ENCODE results near the gene VPS13D.

VPS13D gene

GRCh38 chr1:12441414-12442105 lies 211.7 kb downstream of the VPS13D start:
- no peaks in the 10 kb centered on the region for H3K9me3 ChIP-seq (ENCODE audit: severe bottlenecking)
- DNase-seq (ENCODE audit: low spot score) (no peak), ATAC-seq (ENCODE audit: low read depth) (no peak)
- no peaks in the 10 kb centered on the region for H3K27me3 ChIP-seq (ENCODE audit: insufficient read depth, poor library complexity, severe bottlenecking)
- H3K36me3 ChIP-seq (ENCODE audit: low read depth) = no peaks in the 10 kb centered on the region
- H3K4me1 ChIP-seq (ENCODE audit: insufficient read depth, poor library complexity, severe bottlenecking) = peaks cover 21% of the 10 kb centered on the region
- H3K27ac ChIP-seq (ENCODE audit: poor library complexity, severe bottlenecking) = no peak overlapping the region
- H3K4me3 ChIP-seq (ENCODE audit: severe bottlenecking) = no peak overlapping the region
- TF ChIP-seq CTCF (IDR thresholded peaks at IDR 0.05; ENCODE audit: poor library complexity, severe bottlenecking) = no peak

- TF ChIP-seq CTCF (IDR thresholded peaks at IDR 0.05; ENCODE audit: poor library complexity, severe bottlenecking) = no peak
- Histone ChIP-seq H3K4me1 (ENCODE audit: insufficient read depth, poor library complexity, severe bottlenecking) (peaks cover 16% of the 10 kb centered on the region), H3K27ac (ENCODE audit: poor library complexity, severe bottlenecking) (no peak overlapping the region), H3K27me3 (ENCODE audit: insufficient read depth, poor library complexity, severe bottlenecking) (no peaks in the 10 kb centered on the region), H3K4me3 (ENCODE audit: severe bottlenecking) (no peak overlapping the region), H3K36me3 (ENCODE audit: low read depth) (no peaks in the 10 kb centered on the region), H3K9me3 (ENCODE audit: severe bottlenecking) (no peaks in the 10 kb centered on the region)
- DNase-seq (ENCODE audit: low spot score) (no peak), ATAC-seq (ENCODE audit: low read depth) (no peak)
These were observed 212.4 kb downstream of the VPS13D start for GRCh38 chr1:12442217-12442616.

GRCh38 chr1:12443151-12443550 lies 213.3 kb downstream of the VPS13D start:
- Histone ChIP-seq H3K4me1 (ENCODE audit: insufficient read depth, poor library complexity, severe bottlenecking) (peaks cover 7% of the 10 kb centered on the region), H3K36me3 (ENCODE audit: low read depth) (no peaks in the 10 kb centered on the region), H3K4me3 (ENCODE audit: severe bottlenecking) (no peak overlapping the region), H3K27me3 (ENCODE audit: insufficient read depth, poor library complexity, severe bottlenecking) (no peaks in the 10 kb centered on the region), H3K27ac (ENCODE audit: poor library complexity, severe bottlenecking) (no peak overlapping the region), H3K9me3 (ENCODE audit: severe bottlenecking) (no peaks in the 10 kb centered on the region)
- no peak for ATAC-seq (ENCODE audit: low read depth)
- no peak for DNase-seq (ENCODE audit: low spot score)
- TF ChIP-seq CTCF (IDR thresholded peaks at IDR 0.05; ENCODE audit: poor library complexity, severe bottlenecking) = no peak

- no peaks in the 10 kb centered on the region for H3K4me1 ChIP-seq (ENCODE audit: insufficient read depth, poor library complexity, severe bottlenecking)
- H3K27me3 ChIP-seq (ENCODE audit: insufficient read depth, poor library complexity, severe bottlenecking) = no peaks in the 10 kb centered on the region
- H3K27ac ChIP-seq (ENCODE audit: poor library complexity, severe bottlenecking) = no peak overlapping the region
- TF ChIP-seq CTCF (IDR thresholded peaks at IDR 0.05; ENCODE audit: poor library complexity, severe bottlenecking) = no peak
- H3K9me3 ChIP-seq (ENCODE audit: severe bottlenecking) = no peaks in the 10 kb centered on the region
- no peak for DNase-seq (ENCODE audit: low spot score)
- no peaks in the 10 kb centered on the region for H3K36me3 ChIP-seq (ENCODE audit: low read depth)
- no peak for ATAC-seq (ENCODE audit: low read depth)
- H3K4me3 ChIP-seq (ENCODE audit: severe bottlenecking) = no peak overlapping the region
These were observed 214.6 kb downstream of the VPS13D start for GRCh38 chr1:12444329-12444841.

- Histone ChIP-seq H3K4me3 (ENCODE audit: severe bottlenecking) (no peak overlapping the region), H3K9me3 (ENCODE audit: severe bottlenecking) (no peaks in the 10 kb centered on the region), H3K27ac (ENCODE audit: poor library complexity, severe bottlenecking) (no peak overlapping the region), H3K27me3 (ENCODE audit: insufficient read depth, poor library complexity, severe bottlenecking) (no peaks in the 10 kb centered on the region), H3K4me1 (ENCODE audit: insufficient read depth, poor library complexity, severe bottlenecking) (no peaks in the 10 kb centered on the region), H3K36me3 (ENCODE audit: low read depth) (no peaks in the 10 kb centered on the region)
- ATAC-seq (ENCODE audit: low read depth) (no peak), DNase-seq (ENCODE audit: low spot score) (no peak)
- TF ChIP-seq CTCF (IDR thresholded peaks at IDR 0.05; ENCODE audit: poor library complexity, severe bottlenecking) = no peak
These were observed 215.4 kb downstream of the VPS13D start for GRCh38 chr1:12445257-12445656.
